GM23248 (cell line): ENCODE results near the gene SCN4B.

Experiments
- EZH2 ChIP-seq: fragments of 200-600 bp; sonication (generic); IDR thresholded peaks from 2 replicates; pipeline ENCODE4 v1.6.1; 2018; ENCODE audit warnings: antibody characterized with exemption, mild to moderate bottlenecking; ENCODE audit not compliant: insufficient read depth, poor library complexity, severe bottlenecking
- EZH2phosphoT487 ChIP-seq: fragments of 200-600 bp; sonication (generic); IDR thresholded peaks from 2 replicates; pipeline ENCODE4 v1.6.1; 2018; ENCODE audit warnings: antibody characterized with exemption, moderate library complexity, mild to moderate bottlenecking, low read depth; ENCODE audit not compliant: insufficient read depth

DNA sequence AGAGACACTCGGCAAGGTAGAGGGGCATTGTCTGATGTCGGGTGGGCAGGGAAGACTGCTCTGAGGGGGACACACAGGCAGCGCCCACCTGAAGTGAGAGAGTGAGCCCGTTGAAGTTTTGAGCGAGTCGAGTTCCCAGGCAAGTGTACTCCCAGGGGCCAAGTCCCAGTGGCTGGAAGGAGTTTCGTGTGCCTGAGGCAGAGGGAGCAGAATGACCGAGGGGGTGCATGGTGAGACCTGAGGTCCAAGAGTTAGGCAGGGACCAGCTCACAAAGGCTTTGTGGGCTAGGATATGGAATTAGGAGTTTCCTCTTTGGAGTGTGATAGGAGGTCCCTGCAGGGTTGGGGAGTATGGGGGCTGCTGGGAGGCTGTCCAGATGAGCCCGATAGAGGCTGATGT, 17.6 kb upstream of the SCN4B start:
- TF ChIP-seq EZH2 (no peak), EZH2phosphoT487 (no peak)
